Measurements from ENCODE around the gene KCNMA1.
"Not testable (repeated sequence)": the region's sequence is repeated elsewhere in the genome, so short reads cannot be mapped to it uniquely, and the experiment has no call there.

The KCNMA1 gene

GRCh38 chr10:77604063-77604462 lies 33.5 kb downstream of the KCNMA1 start:
- no peak for DNase-seq (ENCODE audit: low spot score)

- DNase-seq (ENCODE audit: low spot score), result no peak
Measured at GRCh38 chr10:77603534-77603927, 34.1 kb downstream of the KCNMA1 start.

GRCh38 chr10:77602913-77603533 lies 34.6 kb downstream of the KCNMA1 start:
- DNase-seq (ENCODE audit: low spot score), result peak; percentile 30

- no peak for DNase-seq (ENCODE audit: low spot score)
Measured at GRCh38 chr10:77602231-77602912, 35.2 kb downstream of the KCNMA1 start.

- DNase-seq (ENCODE audit: low spot score), result no peak
Measured at GRCh38 chr10:77601488-77601887, 36.1 kb downstream of the KCNMA1 start.

GRCh38 chr10:77600640-77601039 lies 37.0 kb downstream of the KCNMA1 start:
- no peak for DNase-seq (ENCODE audit: low spot score)

- DNase-seq (ENCODE audit: low spot score), result no peak
Measured at GRCh38 chr10:77599651-77600050, 38.0 kb downstream of the KCNMA1 start.

GRCh38 chr10:77598606-77599005 lies 39.0 kb downstream of the KCNMA1 start:
- no peak for DNase-seq (ENCODE audit: low spot score)

GRCh38 chr10:77597560-77597959 lies 40.0 kb downstream of the KCNMA1 start:
- DNase-seq (ENCODE audit: low spot score), result no peak

- DNase-seq (ENCODE audit: low spot score), result peak; percentile 40
Measured at GRCh38 chr10:77594471-77594783, 43.2 kb downstream of the KCNMA1 start.

- DNase-seq (ENCODE audit: low spot score), result no peak
Measured at GRCh38 chr10:77593771-77594470, 43.7 kb downstream of the KCNMA1 start.

- peak; percentile 43 for DNase-seq (ENCODE audit: low spot score)
Measured at GRCh38 chr10:77592946-77593636, 44.5 kb downstream of the KCNMA1 start.

- DNase-seq (ENCODE audit: low spot score), result no peak
Measured at GRCh38 chr10:77592510-77592909, 45.1 kb downstream of the KCNMA1 start.

GRCh38 chr10:77591238-77591880 lies 46.2 kb downstream of the KCNMA1 start:
- no peak for DNase-seq (ENCODE audit: low spot score)

- DNase-seq (ENCODE audit: low spot score), result no peak
Measured at GRCh38 chr10:77590344-77591237, 47.0 kb downstream of the KCNMA1 start.

- not testable (repeated sequence) for DNase-seq (ENCODE audit: low spot score)
Measured at GRCh38 chr10:77589703-77590102, 47.9 kb downstream of the KCNMA1 start.

GRCh38 chr10:77588886-77589285 lies 48.7 kb downstream of the KCNMA1 start:
- DNase-seq (ENCODE audit: low spot score), result no peak

- DNase-seq (ENCODE audit: low spot score), result no peak
Measured at GRCh38 chr10:77587416-77587790, 50.2 kb downstream of the KCNMA1 start.

- DNase-seq (ENCODE audit: low spot score), result no peak
Measured at GRCh38 chr10:77586719-77587415, 50.7 kb downstream of the KCNMA1 start.

- DNase-seq (ENCODE audit: low spot score), result no peak
Measured at GRCh38 chr10:77584938-77585337, 52.7 kb downstream of the KCNMA1 start.

- no peak for DNase-seq (ENCODE audit: low spot score)
Measured at GRCh38 chr10:77583527-77583926, 54.1 kb downstream of the KCNMA1 start.

Data from pons (tissue), 1 donor.